HUDEP-2 (cell line): ENCODE measurements around the gene TMTC1.

Experiments
- DNase-seq, 76 experiments: peaks; one replicate each; lab custom pipeline; 2025; ENCODE audit not compliant: unreplicated experiment in 76 of 76; lab: John Stamatoyannopoulos, UW

The TMTC1 gene

GRCh38 chr12:29781188-29781587, 2.6 kb downstream of the TMTC1 start:
- DNase-seq: no peak

- DNase-seq: no peak
Observed at GRCh38 chr12:29780084-29780483, 3.7 kb downstream of the TMTC1 start.

GRCh38 chr12:29778531-29778930, 5.2 kb downstream of the TMTC1 start:
- no peak for DNase-seq

- no peak for DNase-seq
Observed at GRCh38 chr12:29773076-29773475, 10.7 kb downstream of the TMTC1 start.

GRCh38 chr12:29771786-29772185, 12.0 kb downstream of the TMTC1 start:
- no peak for DNase-seq

- no peak for DNase-seq
Observed at GRCh38 chr12:29771165-29771564, 12.6 kb downstream of the TMTC1 start.

- DNase-seq: no peak
Observed at GRCh38 chr12:29769162-29769858, 14.4 kb downstream of the TMTC1 start.

- no peak for DNase-seq
Observed at GRCh38 chr12:29768372-29768771, 15.4 kb downstream of the TMTC1 start.

- DNase-seq: no peak
Observed at GRCh38 chr12:29763301-29763683, 20.4 kb downstream of the TMTC1 start.

GRCh38 chr12:29762637-29763300, 21.0 kb downstream of the TMTC1 start:
- DNase-seq: no peak

GRCh38 chr12:29759950-29760349, 23.8 kb downstream of the TMTC1 start:
- no peak for DNase-seq

GRCh38 chr12:29756741-29757390, 26.9 kb downstream of the TMTC1 start:
- no peak for DNase-seq

- no peak for DNase-seq
Observed at GRCh38 chr12:29754235-29755189, 29.2 kb downstream of the TMTC1 start.

GRCh38 chr12:29752121-29752520, 31.6 kb downstream of the TMTC1 start:
- no peak for DNase-seq

- DNase-seq: no peak
Observed at GRCh38 chr12:29751676-29752075, 32.1 kb downstream of the TMTC1 start.

GRCh38 chr12:29750928-29751220, 32.9 kb downstream of the TMTC1 start:
- DNase-seq: no peak

- no peak for DNase-seq
Observed at GRCh38 chr12:29750131-29750927, 33.4 kb downstream of the TMTC1 start.

- DNase-seq: no peak
Observed at GRCh38 chr12:29744365-29744764, 39.4 kb downstream of the TMTC1 start.

- no peak for DNase-seq
Observed at GRCh38 chr12:29743801-29744200, 39.9 kb downstream of the TMTC1 start.

GRCh38 chr12:29743077-29743476, 40.7 kb downstream of the TMTC1 start:
- no peak for DNase-seq
